OCI-LY1 (cell line): ENCODE data around the gene TRPC4.

ENCODE experiments used
- H2AFZ ChIP-seq: fragments of 200-600 bp; sonication (generic), shearing (Covaris generic); 2 replicates; pipeline ENCODE4 v1.6.0; 2014; ENCODE audit warnings: antibody characterized with exemption, mild to moderate bottlenecking, low read length
- H3F3A ChIP-seq: fragments of 200-600 bp; sonication (generic), shearing (Covaris generic); 2 replicates; pipeline ENCODE4 v1.6.0; 2014; ENCODE audit warnings: mild to moderate bottlenecking, antibody characterized with exemption, low read length, moderate library complexity; ENCODE audit not compliant: insufficient read depth
- H3K27ac ChIP-seq: fragments of 200-600 bp; sonication (generic); 2 replicates; pipeline ENCODE4 v1.5.1; 2014; ENCODE audit warnings: low read length, mixed run types, mild to moderate bottlenecking, low read depth; ENCODE audit not compliant: poor library complexity, severe bottlenecking
- H3K27me3 ChIP-seq: fragments of 200-600 bp; sonication (generic); 2 replicates; pipeline ENCODE4 v1.6.0; 2014; ENCODE audit warnings: antibody characterized with exemption, mild to moderate bottlenecking, low read length, moderate library complexity; ENCODE audit not compliant: insufficient read depth
- H3K36me3 ChIP-seq: fragments of 200-600 bp; sonication (generic); 2 replicates; pipeline ENCODE4 v1.6.1; 2014; ENCODE audit warnings: mild to moderate bottlenecking, antibody characterized with exemption, low read length, moderate library complexity, mixed read lengths; ENCODE audit not compliant: insufficient read depth
- H3K4me1 ChIP-seq: fragments of 200-600 bp; sonication (generic); 2 replicates; pipeline ENCODE4 v1.5.1; 2014; ENCODE audit warnings: mild to moderate bottlenecking, low read length, moderate library complexity; ENCODE audit not compliant: insufficient read depth, severe bottlenecking
- H3K4me2 ChIP-seq: fragments of 200-600 bp; sonication (generic), shearing (Covaris generic); 2 replicates; pipeline ENCODE4 v1.6.1; 2014; ENCODE audit warnings: low read length
- H3K4me3 ChIP-seq: fragments of 200-600 bp; sonication (generic); 2 replicates; pipeline ENCODE4 v1.5.1; 2014; ENCODE audit warnings: low read length, low read depth, mild to moderate bottlenecking, mixed read lengths; ENCODE audit not compliant: poor library complexity, severe bottlenecking
- H3K79me2 ChIP-seq: fragments of 200-600 bp; shearing (Covaris generic); 2 replicates; pipeline ENCODE4 v1.6.1; 2016; ENCODE audit warnings: mixed run types, low read length, mixed read lengths; ENCODE audit not compliant: insufficient read depth
- H3K9ac ChIP-seq: fragments of 200-600 bp; sonication (generic), shearing (Covaris generic); 2 replicates; pipeline ENCODE4 v1.6.1; 2014; ENCODE audit warnings: mild to moderate bottlenecking, low read length, mixed read lengths
- H3K9me2 ChIP-seq: fragments of 200-600 bp; sonication (generic), shearing (Covaris generic); 2 replicates; pipeline ENCODE4 v1.6.1; 2014; ENCODE audit warnings: low read depth, mild to moderate bottlenecking, low read length, mixed read lengths
- H3K9me3 ChIP-seq: fragments of 200-600 bp; shearing (Covaris generic); 2 replicates; pipeline ENCODE4 v1.6.1; 2014; ENCODE audit warnings: low read length, mixed read lengths
- H4K20me1 ChIP-seq: fragments of 200-600 bp; sonication (generic), shearing (Covaris generic); 2 replicates; pipeline ENCODE4 v1.6.0; 2016; ENCODE audit warnings: mild to moderate bottlenecking, low read length; ENCODE audit not compliant: insufficient read depth
- CTCF ChIP-seq: fragments of 200-600 bp; sonication (generic), shearing (Covaris generic); IDR thresholded peaks from 2 replicates; pipeline ENCODE4 v1.5.1; 2017; ENCODE audit warnings: mild to moderate bottlenecking, antibody characterized with exemption, low read length, moderate library complexity, mixed read lengths
- EZH2 ChIP-seq: fragments of 200-600 bp; sonication (generic), shearing (Covaris generic); IDR thresholded peaks from 2 replicates; pipeline ENCODE4 v1.8.0; 2017; ENCODE audit warnings: borderline replicate concordance, mixed run types, mild to moderate bottlenecking, antibody characterized with exemption, low read length, moderate library complexity, mixed read lengths

TRPC4 gene

GRCh38 chr13:37753776-37754175 is 115.8 kb downstream of the TRPC4 start:
- H3K79me2 ChIP-seq = no peaks in the 10 kb centered on the region
- H3K9ac ChIP-seq = no peak overlapping the region
- H3K9me2 ChIP-seq = no peaks in the 10 kb centered on the region
- H3K9me3 ChIP-seq = no peaks in the 10 kb centered on the region
- H4K20me1 ChIP-seq = no peaks in the 10 kb centered on the region
- no peak overlapping the region for H3K27ac ChIP-seq
- no peaks in the 10 kb centered on the region for H3K4me1 ChIP-seq
- H3K4me3 ChIP-seq = no peak overlapping the region
- no peaks in the 10 kb centered on the region for H3K36me3 ChIP-seq
- TF ChIP-seq CTCF = no peak
- TF ChIP-seq EZH2 = no peak
- no peaks in the 10 kb centered on the region for H3F3A ChIP-seq
- H2AFZ ChIP-seq = no peak overlapping the region
- no peak overlapping the region for H3K4me2 ChIP-seq
- no peaks in the 10 kb centered on the region for H3K27me3 ChIP-seq

- H3K27me3 ChIP-seq = no peaks in the 10 kb centered on the region
- H3K79me2 ChIP-seq = no peaks in the 10 kb centered on the region
- H3K4me1 ChIP-seq = no peaks in the 10 kb centered on the region
- no peak overlapping the region for H3K9ac ChIP-seq
- no peak overlapping the region for H2AFZ ChIP-seq
- no peak overlapping the region for H3K4me2 ChIP-seq
- no peaks in the 10 kb centered on the region for H4K20me1 ChIP-seq
- H3F3A ChIP-seq = no peaks in the 10 kb centered on the region
- H3K27ac ChIP-seq = no peak overlapping the region
- no peaks in the 10 kb centered on the region for H3K9me2 ChIP-seq
- no peaks in the 10 kb centered on the region for H3K36me3 ChIP-seq
- TF ChIP-seq CTCF (no peak), EZH2 (no peak)
- H3K9me3 ChIP-seq = no peaks in the 10 kb centered on the region
- H3K4me3 ChIP-seq = no peak overlapping the region
Observed at GRCh38 chr13:37752146-37752545, 117.4 kb downstream of the TRPC4 start.

- TF ChIP-seq EZH2 = no peak
- no peak for TF ChIP-seq CTCF
- Histone ChIP-seq H4K20me1 (no peaks in the 10 kb centered on the region), H3K4me3 (no peak overlapping the region), H3K27me3 (no peaks in the 10 kb centered on the region), H3F3A (no peaks in the 10 kb centered on the region), H3K9ac (no peak overlapping the region), H3K79me2 (no peaks in the 10 kb centered on the region), H3K27ac (no peak overlapping the region), H3K4me1 (no peaks in the 10 kb centered on the region), H3K36me3 (no peaks in the 10 kb centered on the region), H3K9me3 (no peaks in the 10 kb centered on the region), H3K9me2 (no peaks in the 10 kb centered on the region), H2AFZ (no peak overlapping the region), H3K4me2 (no peak overlapping the region)
Observed at GRCh38 chr13:37751025-37751424, 118.5 kb downstream of the TRPC4 start.
